Colonic mucosa (tissue), 4 donors: ENCODE measurements around the gene VPS26B. TPM values are rescaled to one million over a fixed set of nuclear protein-coding genes. Genes with fewer than 3 reads are reported as not detected.
A peak's percentile ranks its signal among the peaks of the same experiment; 100 is the strongest.

Source experiments
- DNase-seq: peaks from one replicate; pipeline ENCODE4 v3.0.0-alpha.2; 2020
- H3K27ac ChIP-seq: fragments of 200-600 bp; one replicate; pipeline ENCODE4 v1.8.0; 2021
- H3K27me3 ChIP-seq: fragments of 200-600 bp; one replicate; pipeline ENCODE4 v1.8.0; 2021
- H3K36me3 ChIP-seq: fragments of 200-600 bp; one replicate; pipeline ENCODE4 v1.8.0; 2021
- H3K4me1 ChIP-seq: fragments of 200-600 bp; one replicate; pipeline ENCODE4 v1.8.0; 2021; ENCODE audit warnings: mild to moderate bottlenecking
- H3K4me3 ChIP-seq: fragments of 200-600 bp; one replicate; pipeline ENCODE4 v1.8.0; 2021
- H3K9ac ChIP-seq, 2 donors: one replicate each; pipeline ENCODE4 v1.7.0; 2013; ENCODE audit warnings: control low read depth in 2 of 2, low read depth in 2 of 2, low read length in 2 of 2
- H3K9me3 ChIP-seq: fragments of 200-600 bp; one replicate; pipeline ENCODE4 v1.8.0; 2021
- CTCF ChIP-seq: fragments of 200-600 bp; IDR thresholded peaks from one replicate; pipeline ENCODE4 v1.8.0; 2022; ENCODE audit warnings: antibody characterized with exemption, mild to moderate bottlenecking
- intact Hi-C: fragments of 100-400 bp; cut with DNase I; formaldehyde crosslinking; loops from one replicate; pipeline ENCODE4 v1.14.1; 2022
- total RNA-seq, 2 donors: library from RNA; stranded (reverse); fragmentation: NEBNext Ultra II Directional in 1 of 2; extraction: Animal tissue kit (Norgen Biotek cat#: 25700) in 1 of 2; gene quantifications; one replicate each; pipeline ENCODE4 v1.2.1, GENCODE V29; 2021
- donor health status: healthy.
- donor health status: DM: no; HTN: no; CAD: no.
- donor health status: DM: no; HTN: no; CAD: no.

Gene VPS26B
- total RNA-seq, 2 donors from 2014 or later = 41.4 to 47.4 TPM

- intact Hi-C loops = no loop called here
- H3K36me3 ChIP-seq = peaks cover 11% of the 10 kb centered on the region
- DNase-seq = peak; percentile 44
Observed at GRCh38 chr11:134207538-134208239, 16.8 kb upstream of the VPS26B start.

GRCh38 chr11:134215836-134216235 lies 8.6 kb upstream of the VPS26B start:
- no peaks in the 10 kb centered on the region for H3K4me1 ChIP-seq
- H3K27ac ChIP-seq = no peak overlapping the region
- no peaks in the 10 kb centered on the region for H3K9me3 ChIP-seq
- DNase-seq = no peak
- no peaks in the 10 kb centered on the region for H3K36me3 ChIP-seq
- no peaks in the 10 kb centered on the region for H3K27me3 ChIP-seq
- H3K4me3 ChIP-seq = no peak overlapping the region
- intact Hi-C loops = no loop called here
- no peak for TF ChIP-seq CTCF
- H3K9ac ChIP-seq = no peak overlapping the region

More at GRCh38 chr11:134207538-134208239, 16.8 kb upstream of the VPS26B start:
- Histone ChIP-seq H3K27ac (no peak overlapping the region), H3K4me3 (no peak overlapping the region), H3K9me3 (no peaks in the 10 kb centered on the region), H3K4me1 (no peaks in the 10 kb centered on the region), H3K9ac (no peak overlapping the region), H3K27me3 (no peaks in the 10 kb centered on the region)
- TF ChIP-seq CTCF = peak; percentile 83

- DNase-seq = no peak
- no peak overlapping the region for H3K9ac ChIP-seq
- intact Hi-C loops = no loop called here
- H3K36me3 ChIP-seq = no peaks in the 10 kb centered on the region
- H3K4me3 ChIP-seq = no peak overlapping the region
- no peaks in the 10 kb centered on the region for H3K9me3 ChIP-seq
- TF ChIP-seq CTCF = no peak
- no peaks in the 10 kb centered on the region for H3K4me1 ChIP-seq
- no peaks in the 10 kb centered on the region for H3K27me3 ChIP-seq
- H3K27ac ChIP-seq = no peak overlapping the region
Observed at GRCh38 chr11:134216816-134217215, 7.7 kb upstream of the VPS26B start.

- DNase-seq = peak; percentile 25
- H3K9ac ChIP-seq = peak overlapping the region in 1 of 2 donors; percentile 95
- no peak overlapping the region for H3K27ac ChIP-seq
- intact Hi-C loops = no loop called here
- no peaks in the 10 kb centered on the region for H3K27me3 ChIP-seq
- H3K4me1 ChIP-seq = peaks cover 14% of the 10 kb centered on the region
- H3K4me3 ChIP-seq = peak overlapping the region; percentile 81
- no peaks in the 10 kb centered on the region for H3K36me3 ChIP-seq
- H3K9me3 ChIP-seq = no peaks in the 10 kb centered on the region
- no peak for TF ChIP-seq CTCF
Observed at GRCh38 chr11:134223121-134223520, 1.4 kb upstream of the VPS26B start.

- intact Hi-C loops = no loop called here
- DNase-seq = peak; percentile 63
Observed at GRCh38 chr11:134224710-134225664, 516 bp downstream of the VPS26B start.

More at GRCh38 chr11:134224710-134225664, 516 bp downstream of the VPS26B start:
- H3K36me3 ChIP-seq = no peaks in the 10 kb centered on the region
- H3K9me3 ChIP-seq = no peaks in the 10 kb centered on the region
- peaks cover 14% of the 10 kb centered on the region for H3K4me1 ChIP-seq
- H3K27me3 ChIP-seq = no peaks in the 10 kb centered on the region
- peak overlapping the region; percentile 89 to 95 for H3K9ac ChIP-seq
- TF ChIP-seq CTCF = no peak
- H3K4me3 ChIP-seq = peak overlapping the region; percentile 81
- peak overlapping the region; percentile 91 for H3K27ac ChIP-seq
